ENCODE measurements around the gene ZSCAN5C. TPM values are rescaled to one million over a fixed set of nuclear protein-coding genes. Genes with fewer than 3 reads are reported as not detected.
A peak's percentile ranks its signal among the peaks of the same experiment; 100 is the strongest.

The ZSCAN5C gene
- total and polyA plus RNA-seq, 2 of the 8 experiments (the other 6 are each of a cell fraction or from before 2014, with no cell fraction given) = not detected

- Histone ChIP-seq H3K56ac (replicated peaks; ENCODE audit: insufficient read length, low read depth, low read length) (no peak overlapping the region), H4K5ac (ENCODE audit: insufficient read length, low read depth, low read length) (no peak overlapping the region), H2BK5ac (ENCODE audit: low read depth, low read length) (no peak overlapping the region), H2BK120ac (replicated peaks; ENCODE audit: low read depth, low read length) (no peak overlapping the region), H3K9ac (replicated peaks in 1 of 4; ENCODE audit: extremely low read depth in 1 of 4, low read depth in 3 of 4, low read length in 3 of 4) (no peak overlapping the region), H3K23ac (ENCODE audit: insufficient read length) (no peak overlapping the region), H3K14ac (ENCODE audit: insufficient read length) (no peak overlapping the region), H2BK20ac (ENCODE audit: low read length) (no peak overlapping the region), H3K4me2 (ENCODE audit: insufficient read depth in 1 of 2, low read depth in 2 of 2, low read length in 2 of 2) (no peak overlapping the region), H3K23me2 (ENCODE audit: low read depth, low read length) (no peaks in the 10 kb centered on the region), H3K79me2 (ENCODE audit: control insufficient read depth in 1 of 2, insufficient read depth in 2 of 2, low read length in 2 of 2) (no peaks in the 10 kb centered on the region), H4K8ac (ENCODE audit: extremely low read depth, insufficient read depth, low read length) (no peak overlapping the region), H4K20me1 (replicated peaks in 1 of 2; ENCODE audit: control insufficient read depth in 1 of 2, insufficient read depth in 2 of 2, low read length in 2 of 2) (no peaks in the 10 kb centered on the region), H4K91ac (replicated peaks; ENCODE audit: insufficient read length, low read length) (no peak overlapping the region), H2BK15ac (ENCODE audit: low read length) (no peak overlapping the region), H3K36me3 (ENCODE audit: control insufficient read depth in 2 of 4, insufficient read depth in 4 of 4, low read length in 3 of 4) (no peaks in the 10 kb centered on the region), H2BK12ac (ENCODE audit: low read depth, low read length) (no peak overlapping the region), H3K9me3 (ENCODE audit: insufficient read depth in 2 of 2, low read depth in 1 of 2, low read length in 1 of 2) (peaks cover 0 to 6% of the 10 kb centered on the region in 2 experiments; a peak in 1 of 4 replicates), H3K27ac (ENCODE audit: low read depth, low read length) (no peak overlapping the region), H3K4me3 (ENCODE audit: extremely low read depth in 1 of 4, insufficient read depth in 2 of 4, low read depth in 3 of 4, low read length in 4 of 4) (no peak overlapping the region), H2AFZ (ENCODE audit: low read length) (no peak overlapping the region), H3K18ac (ENCODE audit: extremely low read depth, low read length) (no peak overlapping the region), H3K79me1 (ENCODE audit: low read depth, low read length) (no peaks in the 10 kb centered on the region), H3K4me1 (replicated peaks in 1 of 4; ENCODE audit: control insufficient read depth in 3 of 4, insufficient read depth in 4 of 4, low read length in 3 of 4) (no peaks in the 10 kb centered on the region), H3K4ac (replicated peaks; ENCODE audit: insufficient read length, low read depth, low read length) (no peak overlapping the region), H2AK5ac (ENCODE audit: low read depth, low read length) (no peak overlapping the region), H3K27me3 (replicated peaks in 1 of 4; ENCODE audit: control insufficient read depth in 3 of 4, extremely low read depth in 1 of 4, insufficient read depth in 3 of 4, low read length in 3 of 4) (no peaks in the 10 kb centered on the region; a peak in 1 of 7 replicates)
- TF ChIP-seq CTCF (IDR thresholded peaks at IDR 0.05; ENCODE audit: control extremely low read depth in 1 of 3, insufficient read depth in 1 of 3, low read depth in 1 of 3, low read length in 3 of 3) (peak in 1 of 3 experiments; percentile 3; a peak in 2 of 4 replicates), POLR2A (IDR thresholded peaks at IDR 0.05; ENCODE audit: control extremely low read depth in 1 of 2, low read depth in 2 of 2, low read length in 2 of 2) (no peak), RAD21 (IDR thresholded peaks at IDR 0.05 in 1 of 2, conservative IDR thresholded peaks at IDR 0.05 in 1 of 2; ENCODE audit: low read depth in 2 of 2, low read length in 2 of 2) (peak; percentile 21 to 26; a peak in 2 of 4 replicates)
- CTCF ChIA-PET (ENCODE audit: partially characterized antibody) = interaction anchor here (0.6 to 5.6 kb wide), 35 partner anchors 10 to 1153 kb away, joined by 3 to 76 read pairs (median 7); partner anchors contain the start of genes ZNF582 and ZSCAN5A
- POLR2A ChIA-PET (ENCODE audit: partially characterized antibody) = interaction anchor here (0.7 to 1.0 kb wide), 3 partner anchors 17 to 139 kb away, joined by 3 to 4 read pairs (median 3); no protein-coding TSS in a partner anchor
- no peak for DNase-seq (ENCODE audit: low read depth in 1 of 2, low spot score in 2 of 2)
- 86% methylated on average over 5 of the region's 5 CpGs; no CpG with 5 or more reads in 1 of the 2 experiments for WGBS, 2 experiments (ENCODE audit: extremely low coverage in 1 of 2, insufficient coverage in 1 of 2, insufficient read length in 1 of 2, insufficient replicate concordance in 2 of 2, low coverage in 1 of 2, low lambda C conversion rate in 2 of 2, missing lambda C conversion rate in 1 of 2)
- no peak for FAIRE-seq
These were observed 51.7 kb downstream of the ZSCAN5C start for GRCh38 chr19:56253737-56254136.

Measured in H1 (cell line).